Adipose tissue (tissue), 3 donors: Measurements from ENCODE around the gene GTPBP3. TPM values are rescaled to one million over a fixed set of nuclear protein-coding genes. Genes with fewer than 3 reads are reported as not detected.

ENCODE experiments used
- polyA plus RNA-seq, 3 donors: library from polyadenylated mRNA; stranded (reverse); fragments of 200-250 nt; gene quantifications; one replicate each; pipeline ENCODE4 v1.2.3, GENCODE V29; 2013
- donor health status: healthy with polysubstance abuse.
- donor health status: Bipolar disorder and iron deficiency.
- donor health status: healthy.

The GTPBP3 gene
- polyA plus RNA-seq, 3 donors: 10.1 to 18.8 (median 13.6) TPM

Other genes with a start within 250 kb of the GTPBP3 start
- gene USE1, start 122.2 kb upstream of the GTPBP3 start, polyA plus RNA-seq: 10 to 100 TPM; 41.1 to 61.7 (median 45.7) TPM
- 10 to 100 TPM; 21.4 to 46.4 (median 30.6) TPM for gene OCEL1, start 111.3 kb upstream of the GTPBP3 start, polyA plus RNA-seq
- 10 to 100 TPM; 11.0 to 44.8 (median 30.2) TPM for gene NR2F6, start 91.6 kb upstream of the GTPBP3 start, polyA plus RNA-seq
- 10 to 100 TPM in 2 of 3 donors, 1 to 10 TPM in 1; 2.5 to 28.0 (median 11.0) TPM for gene USHBP1, start 72.8 kb upstream of the GTPBP3 start, polyA plus RNA-seq
- 10 to 100 TPM; 38.2 to 70.6 (median 65.2) TPM for gene BABAM1, start 70.1 kb upstream of the GTPBP3 start, polyA plus RNA-seq
- gene ANKLE1, start 55.7 kb upstream of the GTPBP3 start, polyA plus RNA-seq: under 1 TPM; 0.08 to 0.70 (median 0.34) TPM
- 1 to 10 TPM; 7.1 to 9.2 (median 7.9) TPM for gene ABHD8, start 34.1 kb upstream of the GTPBP3 start, polyA plus RNA-seq
- gene MRPL34, start 31.7 kb upstream of the GTPBP3 start, polyA plus RNA-seq: 100 to 1,000 TPM in 2 of 3 donors, 10 to 100 TPM in 1; 97.5 to 156 (median 101) TPM
- 10 to 100 TPM; 19.7 to 90.1 (median 39.3) TPM for gene DDA1, start 28.0 kb upstream of the GTPBP3 start, polyA plus RNA-seq
- gene ANO8, start 2.7 kb upstream of the GTPBP3 start, polyA plus RNA-seq: 10 to 100 TPM in 1 of 3 donors, 1 to 10 TPM in 2; 5.6 to 15.8 (median 6.3) TPM
- 100 to 1,000 TPM in 1 of 3 donors, 10 to 100 TPM in 2; 73.0 to 247 (median 78.6) TPM for gene PLVAP, start 39.8 kb downstream of the GTPBP3 start, polyA plus RNA-seq
- not detected for gene CCDC194, start 56.6 kb downstream of the GTPBP3 start, polyA plus RNA-seq
- 100 to 1,000 TPM in 2 of 3 donors, 10 to 100 TPM in 1; 51.3 to 220 (median 175) TPM for gene BST2, start 68.1 kb downstream of the GTPBP3 start, polyA plus RNA-seq
- 10 to 100 TPM; 43.9 to 70.1 (median 66.4) TPM for gene MVB12A, start 82.5 kb downstream of the GTPBP3 start, polyA plus RNA-seq
- gene TMEM221, start 111.1 kb downstream of the GTPBP3 start, polyA plus RNA-seq: under 1 TPM; 0.06 to 0.59 (median 0.34) TPM
- gene NXNL1, start 123.4 kb downstream of the GTPBP3 start, polyA plus RNA-seq: 1 to 10 TPM in 2 of 3 donors, under 1 TPM in 1; 0.07 to 1.6 (median 1.6) TPM
- 10 to 100 TPM; 12.3 to 30.6 (median 23.7) TPM for gene SLC27A1, start 133.0 kb downstream of the GTPBP3 start, polyA plus RNA-seq
- 100 to 1,000 TPM in 1 of 3 donors, 10 to 100 TPM in 2; 67.1 to 126 (median 86.4) TPM for gene PGLS, start 174.1 kb downstream of the GTPBP3 start, polyA plus RNA-seq
- gene COLGALT1, start 218.1 kb downstream of the GTPBP3 start, polyA plus RNA-seq: 10 to 100 TPM; 21.5 to 68.3 (median 50.4) TPM